Peyer's patch (tissue), 4 donors: ENCODE measurements around the gene CGNL1.

ENCODE experiments used
- POLR2A ChIP-seq, 2 donors: fragments of 450-650 bp; IDR thresholded peaks; one replicate each; pipeline ENCODE4 v1.5.1; 2017; ENCODE audit warnings: antibody characterized with exemption in 2 of 2, mild to moderate bottlenecking in 2 of 2, moderate library complexity in 2 of 2
- TF ChIP-seq, protein P1 (sequence below), 6 experiments: fragments of 450-650 bp in 4 of 6; fragments of 200-600 bp in 2 of 6; sonication (generic) in 1 of 6; IDR thresholded peaks; one replicate each; pipeline ENCODE4 v1.5.1; 2017 to 2019; ENCODE audit warnings: antibody characterized with exemption in 6 of 6, mild to moderate bottlenecking in 3 of 6, moderate library complexity in 1 of 6

DNA sequence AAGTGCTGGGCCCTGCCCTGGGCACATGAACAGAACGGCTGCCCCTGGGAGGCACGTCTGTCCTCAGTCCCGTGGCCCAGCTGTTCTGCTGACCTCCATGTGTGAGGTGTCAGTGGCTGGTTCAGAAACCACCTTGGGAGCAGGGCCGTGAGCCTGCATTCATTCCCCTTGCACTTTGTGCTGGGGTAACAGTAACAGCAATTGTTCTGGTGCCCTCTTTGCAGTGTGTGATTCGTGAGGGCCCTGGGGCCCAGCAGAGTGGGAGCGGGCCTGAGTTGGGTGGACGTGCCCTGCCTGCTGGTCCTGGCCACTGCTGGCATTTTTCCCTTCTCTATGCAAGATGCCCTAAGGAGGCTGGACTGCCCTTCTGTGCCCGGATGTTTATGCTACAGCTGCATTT is 165.0 kb downstream of the CGNL1 start:
- TF ChIP-seq, protein P1, sequence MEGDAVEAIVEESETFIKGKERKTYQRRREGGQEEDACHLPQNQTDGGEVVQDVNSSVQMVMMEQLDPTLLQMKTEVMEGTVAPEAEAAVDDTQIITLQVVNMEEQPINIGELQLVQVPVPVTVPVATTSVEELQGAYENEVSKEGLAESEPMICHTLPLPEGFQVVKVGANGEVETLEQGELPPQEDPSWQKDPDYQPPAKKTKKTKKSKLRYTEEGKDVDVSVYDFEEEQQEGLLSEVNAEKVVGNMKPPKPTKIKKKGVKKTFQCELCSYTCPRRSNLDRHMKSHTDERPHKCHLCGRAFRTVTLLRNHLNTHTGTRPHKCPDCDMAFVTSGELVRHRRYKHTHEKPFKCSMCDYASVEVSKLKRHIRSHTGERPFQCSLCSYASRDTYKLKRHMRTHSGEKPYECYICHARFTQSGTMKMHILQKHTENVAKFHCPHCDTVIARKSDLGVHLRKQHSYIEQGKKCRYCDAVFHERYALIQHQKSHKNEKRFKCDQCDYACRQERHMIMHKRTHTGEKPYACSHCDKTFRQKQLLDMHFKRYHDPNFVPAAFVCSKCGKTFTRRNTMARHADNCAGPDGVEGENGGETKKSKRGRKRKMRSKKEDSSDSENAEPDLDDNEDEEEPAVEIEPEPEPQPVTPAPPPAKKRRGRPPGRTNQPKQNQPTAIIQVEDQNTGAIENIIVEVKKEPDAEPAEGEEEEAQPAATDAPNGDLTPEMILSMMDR (IDR thresholded peaks at IDR 0.05): no peak
- TF ChIP-seq POLR2A (IDR thresholded peaks at IDR 0.05): no peak
